Tongue (tissue), 1 donor: ENCODE results near the gene PTGES. TPM values are rescaled to one million over a fixed set of nuclear protein-coding genes. Genes with fewer than 3 reads are reported as not detected.

ENCODE experiments used
- total RNA-seq: library from RNA; depleted of rRNA; stranded (reverse); fragments of >200 nt; gene quantifications from one replicate; pipeline ENCODE4 v1.2.3, GENCODE V29; 2014

PTGES gene
- total RNA-seq, 1 donor from 2014 or later = 7.5 TPM

Other genes with a start within 250 kb of the PTGES start
- gene C9orf50, start 131.9 kb downstream of the PTGES start, total RNA-seq = not detected
- gene NTMT1, start 126.9 kb downstream of the PTGES start, total RNA-seq = 31.5 TPM
- gene ASB6, start 110.9 kb downstream of the PTGES start, total RNA-seq = 11.7 TPM
- gene PRRX2, start 87.4 kb downstream of the PTGES start, total RNA-seq = 6.9 TPM
- 24.4 TPM for gene TOR1B, start 50.1 kb upstream of the PTGES start, total RNA-seq
- gene TOR1A, start 71.1 kb upstream of the PTGES start, total RNA-seq = 26.3 TPM
- gene C9orf78, start 82.2 kb upstream of the PTGES start, total RNA-seq = 37.2 TPM
- gene USP20, start 82.4 kb upstream of the PTGES start, total RNA-seq = 11.8 TPM